SU-DHL-6 (cell line): ENCODE results near the gene FSTL4.

Experiments used
- EZH2phosphoT487 ChIP-seq: fragments of 200-600 bp; sonication (generic), shearing (Covaris generic); conservative IDR thresholded peaks from 2 replicates; pipeline ENCODE4 v1.6.1; 2018; ENCODE audit warnings: mild to moderate bottlenecking, antibody characterized with exemption, low read length, moderate library complexity, mixed read lengths
- TF ChIP-seq, protein P1 (sequence below): fragments of 200-600 bp; sonication (generic); IDR thresholded peaks from one replicate; pipeline ENCODE4 v1.5.1; 2017; ENCODE audit warnings: antibody characterized with exemption, mild to moderate bottlenecking, low read length, moderate library complexity; ENCODE audit not compliant: insufficient read depth, poor library complexity, severe bottlenecking

GRCh38 chr5:133311176-133311575 is 301.2 kb downstream of the FSTL4 start:
- TF ChIP-seq, protein P1, sequence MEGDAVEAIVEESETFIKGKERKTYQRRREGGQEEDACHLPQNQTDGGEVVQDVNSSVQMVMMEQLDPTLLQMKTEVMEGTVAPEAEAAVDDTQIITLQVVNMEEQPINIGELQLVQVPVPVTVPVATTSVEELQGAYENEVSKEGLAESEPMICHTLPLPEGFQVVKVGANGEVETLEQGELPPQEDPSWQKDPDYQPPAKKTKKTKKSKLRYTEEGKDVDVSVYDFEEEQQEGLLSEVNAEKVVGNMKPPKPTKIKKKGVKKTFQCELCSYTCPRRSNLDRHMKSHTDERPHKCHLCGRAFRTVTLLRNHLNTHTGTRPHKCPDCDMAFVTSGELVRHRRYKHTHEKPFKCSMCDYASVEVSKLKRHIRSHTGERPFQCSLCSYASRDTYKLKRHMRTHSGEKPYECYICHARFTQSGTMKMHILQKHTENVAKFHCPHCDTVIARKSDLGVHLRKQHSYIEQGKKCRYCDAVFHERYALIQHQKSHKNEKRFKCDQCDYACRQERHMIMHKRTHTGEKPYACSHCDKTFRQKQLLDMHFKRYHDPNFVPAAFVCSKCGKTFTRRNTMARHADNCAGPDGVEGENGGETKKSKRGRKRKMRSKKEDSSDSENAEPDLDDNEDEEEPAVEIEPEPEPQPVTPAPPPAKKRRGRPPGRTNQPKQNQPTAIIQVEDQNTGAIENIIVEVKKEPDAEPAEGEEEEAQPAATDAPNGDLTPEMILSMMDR, result no peak
- no peak for TF ChIP-seq EZH2phosphoT487
